HEK293 (cell line): ENCODE measurements around the gene EHMT1.

Experiments
- CTCF ChIA-PET: fragments of 350-600 bp; formaldehyde crosslinking; extraction: SDS; loops from one replicate; lab custom pipeline; 2021; ENCODE audit warnings: antibody characterized with exemption; lab: Yijun Ruan, JAX
- POLR2A ChIA-PET: fragments of 300-600 bp; formaldehyde crosslinking; extraction: SDS; loops from one replicate; lab custom pipeline; 2020; ENCODE audit warnings: antibody characterized with exemption, inconsistent platforms; lab: Yijun Ruan, JAX
- H3K27ac ChIP-seq: fragments of 200-500 bp; sonication (Bioruptor generic); 2 replicates; pipeline ENCODE4 v1.5.1; 2014; ENCODE audit warnings: low read depth, low read length, control low read depth, inconsistent platforms; ENCODE audit errors: extremely low read depth
- H3K36me3 ChIP-seq, 2 experiments: fragments of 200-500 bp in 1 of 2; sonication (Bioruptor generic) in 1 of 2; 1 replicate in 1 of 2; 2 replicates in 1 of 2; pipeline ENCODE4 v1.5.1; 2014 to 2017; ENCODE audit warnings: inconsistent platforms in 2 of 2, low read length in 2 of 2; ENCODE audit not compliant: control insufficient read depth in 2 of 2, insufficient read depth in 1 of 2
- H3K4me1 ChIP-seq: fragments of 200-500 bp; sonication (Bioruptor generic); 2 replicates; pipeline ENCODE4 v1.5.1; 2014; ENCODE audit warnings: mild to moderate bottlenecking, low read length, inconsistent platforms; ENCODE audit not compliant: control insufficient read depth, insufficient read depth
- H3K4me3 ChIP-seq: 2 replicates; pipeline ENCODE4 v1.5.1; 2011; ENCODE audit warnings: low read depth, mild to moderate bottlenecking, control low read depth, low read length, moderate library complexity
- H3K9me3 ChIP-seq: fragments of 200-500 bp; sonication (Bioruptor generic); 2 replicates; pipeline ENCODE4 v1.5.1; 2014; ENCODE audit warnings: low read depth, low read length, inconsistent platforms; ENCODE audit not compliant: control insufficient read depth, insufficient read depth
- BCL6B ChIP-seq: fragments of 450-650 bp; formaldehyde crosslinking; IDR thresholded peaks from 2 replicates; pipeline ENCODE4 v1.5.1; 2017; ENCODE audit warnings: missing biosample characterization, missing genetic modification characterization
- GLI2 ChIP-seq: fragments of 450-650 bp; formaldehyde crosslinking; IDR thresholded peaks from 2 replicates; pipeline ENCODE4; 2017; ENCODE audit warnings: missing biosample characterization, missing genetic modification characterization, low read depth, borderline replicate concordance
- KLF8 ChIP-seq: fragments of 450-650 bp; formaldehyde crosslinking; IDR thresholded peaks from 2 replicates; pipeline ENCODE4 v1.5.1; 2016; ENCODE audit warnings: missing biosample characterization, missing genetic modification characterization
- PRDM2 ChIP-seq: fragments of 450-650 bp; formaldehyde crosslinking; IDR thresholded peaks from 2 replicates; pipeline ENCODE4 v1.5.1; 2016; ENCODE audit warnings: missing biosample characterization, missing genetic modification characterization, borderline replicate concordance
- SCRT2 ChIP-seq: fragments of 450-650 bp; formaldehyde crosslinking; IDR thresholded peaks from 2 replicates; pipeline ENCODE4 v1.5.1; 2016; ENCODE audit warnings: missing biosample characterization, missing genetic modification characterization
- SP2 ChIP-seq: fragments of 450-650 bp; formaldehyde crosslinking; IDR thresholded peaks from 2 replicates; pipeline ENCODE4 v1.5.1; 2016; ENCODE audit warnings: missing biosample characterization, missing genetic modification characterization
- ZFP41 ChIP-seq: fragments of 450-650 bp; formaldehyde crosslinking; IDR thresholded peaks from 2 replicates; pipeline ENCODE4 v1.5.1; 2016; ENCODE audit warnings: missing biosample characterization, missing genetic modification characterization, borderline replicate concordance
- ZNF10 ChIP-seq: fragments of 450-650 bp; formaldehyde crosslinking; IDR thresholded peaks from 2 replicates; pipeline ENCODE4 v1.5.1; 2017; ENCODE audit warnings: missing biosample characterization, missing genetic modification characterization
- ZNF416 ChIP-seq: fragments of 450-650 bp; formaldehyde crosslinking; IDR thresholded peaks from 2 replicates; pipeline ENCODE4 v1.5.1; 2016; ENCODE audit warnings: missing biosample characterization, missing genetic modification characterization
- ZNF549 ChIP-seq: fragments of 450-650 bp; IDR thresholded peaks from 2 replicates; pipeline ENCODE4 v1.5.1; 2018; ENCODE audit warnings: missing biosample characterization, missing genetic modification characterization, mild to moderate bottlenecking, inconsistent platforms, moderate library complexity
- ZNF561 ChIP-seq: fragments of 450-650 bp; IDR thresholded peaks from 2 replicates; pipeline ENCODE4 v1.5.1; 2018; ENCODE audit warnings: missing biosample characterization, missing genetic modification characterization, borderline replicate concordance
- ZNF626 ChIP-seq: fragments of 450-650 bp; sonication (Bioruptor Pico); formaldehyde crosslinking; IDR thresholded peaks from 2 replicates; pipeline ENCODE4 v1.5.1; 2018; ENCODE audit warnings: missing biosample characterization, missing genetic modification characterization, inconsistent platforms
- ZNF747 ChIP-seq: fragments of 450-650 bp; formaldehyde crosslinking; IDR thresholded peaks from 2 replicates; pipeline ENCODE4 v1.5.1; 2016; ENCODE audit warnings: missing biosample characterization, missing genetic modification characterization
- ZNF791 ChIP-seq: fragments of 450-650 bp; formaldehyde crosslinking; IDR thresholded peaks from 2 replicates; pipeline ENCODE4 v1.5.1; 2016; ENCODE audit warnings: missing biosample characterization, missing genetic modification characterization
- ZSCAN23 ChIP-seq: fragments of 450-650 bp; formaldehyde crosslinking; IDR thresholded peaks from 2 replicates; pipeline ENCODE4 v1.5.1; 2016; ENCODE audit warnings: missing biosample characterization, missing genetic modification characterization
- TF ChIP-seq, protein P1 (sequence below): sonication (generic); formaldehyde crosslinking; IDR thresholded peaks from 2 replicates; pipeline ENCODE4 v1.8.1; 2022; ENCODE audit warnings: mild to moderate bottlenecking, moderate library complexity, missing genetic modification reagents
- TF ChIP-seq, protein P2 (sequence below): fragments of 450-650 bp; formaldehyde crosslinking; IDR thresholded peaks from 2 replicates; pipeline ENCODE4 v1.5.1; 2016; ENCODE audit warnings: missing biosample characterization, missing genetic modification characterization
- TF ChIP-seq, protein P3 (sequence below): fragments of 450-650 bp; formaldehyde crosslinking; IDR thresholded peaks from 2 replicates; pipeline ENCODE4 v1.5.1; 2017; ENCODE audit warnings: missing biosample characterization, missing genetic modification characterization
- TF ChIP-seq, protein P4 (sequence below): fragments of 450-650 bp; formaldehyde crosslinking; IDR thresholded peaks from 2 replicates; pipeline ENCODE4 v1.5.1; 2016; ENCODE audit warnings: missing biosample characterization, missing genetic modification characterization

The EHMT1 gene

GRCh38 chr9:137807721-137808703 lies 189.2 kb downstream of the EHMT1 start:
- Histone ChIP-seq H3K9me3 (no peaks in the 10 kb centered on the region), H3K4me3 (no peak overlapping the region), H3K4me1 (no peaks in the 10 kb centered on the region), H3K36me3 (peaks cover 4 to 44% of the 10 kb centered on the region in 2 experiments), H3K27ac (no peak overlapping the region)
- POLR2A ChIA-PET, result no interaction called here
- CTCF ChIA-PET, result no interaction called here
- TF ChIP-seq ZNF791 (tag by site-specific recombination) (no peak), KLF8 (tag by site-specific recombination) (no peak), ZNF10 (no peak), ZSCAN23 (tag by site-specific recombination) (no peak), ZNF416 (tag by site-specific recombination) (no peak), PRDM2 (tag by site-specific recombination) (no peak), ZNF549 (tag by site-specific recombination) (no peak), ZNF747 (tag by site-specific recombination) (no peak), ZFP41 (tag by site-specific recombination) (no peak), ZNF626 (tag by site-specific recombination) (no peak), BCL6B (tag by site-specific recombination) (no peak), SCRT2 (tag by site-specific recombination) (no peak), SP2 (no peak), ZNF561 (no peak), GLI2 (tag by site-specific recombination) (no peak)
- TF ChIP-seq, protein P1, sequence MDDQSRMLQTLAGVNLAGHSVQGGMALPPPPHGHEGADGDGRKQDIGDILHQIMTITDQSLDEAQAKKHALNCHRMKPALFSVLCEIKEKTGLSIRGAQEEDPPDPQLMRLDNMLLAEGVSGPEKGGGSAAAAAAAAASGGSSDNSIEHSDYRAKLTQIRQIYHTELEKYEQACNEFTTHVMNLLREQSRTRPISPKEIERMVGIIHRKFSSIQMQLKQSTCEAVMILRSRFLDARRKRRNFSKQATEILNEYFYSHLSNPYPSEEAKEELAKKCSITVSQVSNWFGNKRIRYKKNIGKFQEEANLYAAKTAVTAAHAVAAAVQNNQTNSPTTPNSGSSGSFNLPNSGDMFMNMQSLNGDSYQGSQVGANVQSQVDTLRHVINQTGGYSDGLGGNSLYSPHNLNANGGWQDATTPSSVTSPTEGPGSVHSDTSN (CRISPR knock-in tag), result no peak
- TF ChIP-seq, protein P2, sequence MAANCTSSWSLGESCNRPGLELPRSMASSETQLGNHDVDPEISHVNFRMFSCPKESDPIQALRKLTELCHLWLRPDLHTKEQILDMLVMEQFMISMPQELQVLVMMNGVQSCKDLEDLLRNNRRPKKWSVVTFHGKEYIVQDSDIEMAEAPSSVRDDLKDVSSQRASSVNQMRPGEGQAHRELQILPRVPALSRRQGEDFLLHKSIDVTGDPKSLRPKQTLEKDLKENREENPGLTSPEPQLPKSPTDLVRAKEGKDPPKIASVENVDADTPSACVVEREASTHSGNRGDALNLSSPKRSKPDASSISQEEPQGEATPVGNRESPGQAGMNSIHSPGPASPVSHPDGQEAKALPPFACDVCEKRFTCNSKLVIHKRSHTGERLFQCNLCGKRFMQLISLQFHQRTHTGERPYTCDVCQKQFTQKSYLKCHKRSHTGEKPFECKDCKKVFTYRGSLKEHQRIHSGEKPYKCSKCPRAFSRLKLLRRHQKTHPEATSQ, result no peak
- TF ChIP-seq, protein P3, sequence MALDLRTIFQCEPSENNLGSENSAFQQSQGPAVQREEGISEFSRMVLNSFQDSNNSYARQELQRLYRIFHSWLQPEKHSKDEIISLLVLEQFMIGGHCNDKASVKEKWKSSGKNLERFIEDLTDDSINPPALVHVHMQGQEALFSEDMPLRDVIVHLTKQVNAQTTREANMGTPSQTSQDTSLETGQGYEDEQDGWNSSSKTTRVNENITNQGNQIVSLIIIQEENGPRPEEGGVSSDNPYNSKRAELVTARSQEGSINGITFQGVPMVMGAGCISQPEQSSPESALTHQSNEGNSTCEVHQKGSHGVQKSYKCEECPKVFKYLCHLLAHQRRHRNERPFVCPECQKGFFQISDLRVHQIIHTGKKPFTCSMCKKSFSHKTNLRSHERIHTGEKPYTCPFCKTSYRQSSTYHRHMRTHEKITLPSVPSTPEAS (tag by site-specific recombination), result no peak
- TF ChIP-seq, protein P4, sequence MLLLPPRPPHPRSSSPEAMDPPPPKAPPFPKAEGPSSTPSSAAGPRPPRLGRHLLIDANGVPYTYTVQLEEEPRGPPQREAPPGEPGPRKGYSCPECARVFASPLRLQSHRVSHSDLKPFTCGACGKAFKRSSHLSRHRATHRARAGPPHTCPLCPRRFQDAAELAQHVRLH, result no peak
